Ovary (tissue), 3 donors: ENCODE results near the gene TEKT5.

Experiments
- EP300 ChIP-seq: sonication (generic); formaldehyde crosslinking; IDR thresholded peaks from one replicate; pipeline ENCODE4 v1.6.1; 2017; ENCODE audit warnings: antibody characterized with exemption
- POLR2A ChIP-seq: fragments of 450-650 bp; IDR thresholded peaks from one replicate; pipeline ENCODE4 v1.6.1; 2017; ENCODE audit warnings: antibody characterized with exemption, mild to moderate bottlenecking, moderate library complexity
- TF ChIP-seq, protein P1 (sequence below), 3 donors: fragments of 450-650 bp in 2 of 3; fragments of 200-600 bp in 1 of 3; IDR thresholded peaks; one replicate each; pipeline versions ENCODE4 v1.5.1 to v1.8.0; 2016 to 2022; ENCODE audit warnings: antibody characterized with exemption in 3 of 3, mild to moderate bottlenecking in 1 of 3
- donor health status: DM: no; HTN: no; CAD: no.

DNA sequence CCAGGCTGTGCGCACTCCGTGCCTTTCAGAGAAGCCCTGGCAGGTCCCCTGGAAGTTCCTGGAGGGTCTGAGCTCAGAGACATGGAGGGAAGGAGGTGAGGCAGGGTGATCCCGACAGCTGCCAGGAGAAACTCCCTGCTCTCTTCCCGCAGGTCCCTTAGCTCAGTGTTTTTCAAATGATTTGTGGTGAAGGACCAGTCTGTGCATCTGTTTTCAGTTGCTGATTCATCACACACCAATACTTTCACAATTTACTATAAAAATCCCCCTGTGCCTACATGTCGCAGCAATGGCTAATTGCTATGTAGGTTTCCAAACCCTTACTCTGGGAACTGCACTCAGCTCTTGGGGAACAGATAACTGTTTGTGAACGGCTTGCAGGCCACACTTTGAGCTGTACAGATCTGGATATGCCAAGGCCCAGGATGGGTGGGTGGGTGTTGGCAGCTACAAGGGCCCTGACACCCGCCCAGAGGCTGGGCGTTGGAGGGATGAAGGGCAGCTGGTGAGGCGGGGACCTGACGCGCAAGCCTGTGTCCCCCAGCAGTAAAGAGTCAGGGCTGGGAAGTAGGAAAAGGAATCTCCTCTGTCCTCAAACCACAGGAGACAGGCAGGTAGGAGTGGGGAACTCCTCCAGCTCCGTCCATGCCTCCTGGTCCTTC, 93.8 kb downstream of the TEKT5 start:
- TF ChIP-seq, protein P1, sequence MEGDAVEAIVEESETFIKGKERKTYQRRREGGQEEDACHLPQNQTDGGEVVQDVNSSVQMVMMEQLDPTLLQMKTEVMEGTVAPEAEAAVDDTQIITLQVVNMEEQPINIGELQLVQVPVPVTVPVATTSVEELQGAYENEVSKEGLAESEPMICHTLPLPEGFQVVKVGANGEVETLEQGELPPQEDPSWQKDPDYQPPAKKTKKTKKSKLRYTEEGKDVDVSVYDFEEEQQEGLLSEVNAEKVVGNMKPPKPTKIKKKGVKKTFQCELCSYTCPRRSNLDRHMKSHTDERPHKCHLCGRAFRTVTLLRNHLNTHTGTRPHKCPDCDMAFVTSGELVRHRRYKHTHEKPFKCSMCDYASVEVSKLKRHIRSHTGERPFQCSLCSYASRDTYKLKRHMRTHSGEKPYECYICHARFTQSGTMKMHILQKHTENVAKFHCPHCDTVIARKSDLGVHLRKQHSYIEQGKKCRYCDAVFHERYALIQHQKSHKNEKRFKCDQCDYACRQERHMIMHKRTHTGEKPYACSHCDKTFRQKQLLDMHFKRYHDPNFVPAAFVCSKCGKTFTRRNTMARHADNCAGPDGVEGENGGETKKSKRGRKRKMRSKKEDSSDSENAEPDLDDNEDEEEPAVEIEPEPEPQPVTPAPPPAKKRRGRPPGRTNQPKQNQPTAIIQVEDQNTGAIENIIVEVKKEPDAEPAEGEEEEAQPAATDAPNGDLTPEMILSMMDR (IDR thresholded peaks at IDR 0.05), result no peak
- TF ChIP-seq EP300 (no peak), POLR2A (no peak)
